Germinal center (tissue), 1 donor: ENCODE results near the gene DNMBP.
"Not testable (repeated sequence)": the region's sequence is repeated elsewhere in the genome, so short reads cannot be mapped to it uniquely, and the experiment has no call there.

Source experiments
- DNase-seq: peaks from one replicate; pipeline ENCODE4 v3.0.0; 2012; ENCODE audit warnings: mixed read lengths, low spot score

Gene DNMBP

GRCh38 chr10:100014071-100014762, 4.5 kb upstream of the DNMBP start:
- peak; percentile 71 for DNase-seq

DNA sequence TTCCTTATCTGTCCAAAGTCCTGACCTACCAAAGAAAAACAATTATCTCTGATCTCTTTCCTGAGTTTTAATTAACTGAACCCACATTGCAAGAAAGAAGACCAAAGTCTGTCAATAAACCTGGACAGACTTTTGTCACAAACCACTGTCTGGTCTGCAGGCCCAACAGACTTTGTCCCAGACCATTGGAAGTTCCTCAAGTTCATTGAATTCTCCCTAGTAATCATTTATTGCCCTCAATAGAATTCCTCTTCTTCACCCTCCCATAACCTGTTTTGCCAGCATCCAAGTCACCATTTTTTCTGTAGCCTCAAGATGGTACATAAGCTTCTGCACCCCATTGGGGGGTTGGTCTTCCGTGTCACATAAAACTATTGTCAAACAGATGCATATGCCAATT, 3.9 kb upstream of the DNMBP start:
- DNase-seq, result no peak

DNA sequence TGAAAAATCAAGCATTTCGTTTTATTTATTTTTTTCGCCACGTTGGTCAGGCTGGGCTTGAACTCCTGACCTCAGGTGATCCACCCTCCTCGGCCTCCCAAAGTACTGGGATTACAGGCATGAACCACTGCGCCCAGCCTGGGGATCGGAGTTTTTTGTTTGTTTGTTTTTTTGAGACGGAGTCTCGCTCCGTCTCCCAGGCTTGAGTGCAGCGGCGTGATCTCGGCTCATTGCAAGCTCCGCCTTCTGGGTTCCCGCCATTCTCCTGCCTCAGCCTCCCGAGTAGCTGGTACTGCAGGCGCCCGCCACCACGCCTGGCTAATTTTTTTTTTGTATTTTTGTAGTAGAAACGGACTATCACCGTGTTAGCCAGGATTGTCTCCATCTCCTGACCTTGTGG, 2.2 kb upstream of the DNMBP start:
- not testable (repeated sequence) for DNase-seq

- DNase-seq, result no peak
Measured at GRCh38 chr10:100009283-100009792, 409 bp downstream of the DNMBP start.

DNA sequence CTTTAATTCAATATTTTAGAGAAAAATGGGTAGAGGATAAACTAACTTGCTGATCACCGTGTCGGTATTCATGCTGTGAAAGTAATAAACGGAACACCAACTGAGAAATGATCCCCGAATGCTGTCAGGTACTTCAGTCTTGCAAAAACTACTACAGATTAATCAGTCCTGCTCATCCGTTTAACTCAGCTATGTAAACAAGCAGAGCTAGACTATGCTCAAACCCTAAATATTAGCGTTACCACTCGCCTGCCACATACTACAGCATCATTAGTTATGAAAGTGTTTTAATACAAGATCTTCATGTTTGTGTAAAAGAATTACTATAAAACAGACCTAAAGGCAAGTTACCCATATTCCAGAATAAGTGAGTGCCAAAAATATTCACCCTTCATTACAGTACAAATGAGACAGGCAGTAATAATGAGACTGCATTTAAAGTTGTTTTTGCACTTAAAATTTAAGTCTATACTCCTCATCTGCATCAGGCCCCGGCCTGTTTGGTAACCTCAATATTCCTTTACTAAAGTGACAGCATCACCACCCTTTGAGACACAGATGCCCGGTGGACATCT, 952 bp downstream of the DNMBP start:
- no peak for DNase-seq

DNA sequence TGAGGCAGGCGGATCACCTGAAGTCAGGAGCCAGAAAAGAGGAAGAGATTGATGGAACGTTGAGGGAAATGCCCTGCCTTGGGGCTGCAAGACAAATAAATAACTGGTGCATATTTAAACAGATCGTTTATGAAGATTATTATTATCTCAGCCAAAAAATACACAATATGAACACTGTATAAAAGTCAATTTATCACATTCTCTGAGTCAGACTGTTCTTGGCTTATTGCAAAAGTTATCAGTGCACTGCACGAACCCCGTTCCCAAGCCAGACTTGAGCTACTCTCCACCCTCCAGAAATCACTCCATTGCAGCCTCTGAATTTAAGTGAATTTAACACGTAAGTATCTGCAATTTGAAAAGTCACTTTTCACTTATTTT, 1.6 kb downstream of the DNMBP start:
- no peak for DNase-seq

DNA sequence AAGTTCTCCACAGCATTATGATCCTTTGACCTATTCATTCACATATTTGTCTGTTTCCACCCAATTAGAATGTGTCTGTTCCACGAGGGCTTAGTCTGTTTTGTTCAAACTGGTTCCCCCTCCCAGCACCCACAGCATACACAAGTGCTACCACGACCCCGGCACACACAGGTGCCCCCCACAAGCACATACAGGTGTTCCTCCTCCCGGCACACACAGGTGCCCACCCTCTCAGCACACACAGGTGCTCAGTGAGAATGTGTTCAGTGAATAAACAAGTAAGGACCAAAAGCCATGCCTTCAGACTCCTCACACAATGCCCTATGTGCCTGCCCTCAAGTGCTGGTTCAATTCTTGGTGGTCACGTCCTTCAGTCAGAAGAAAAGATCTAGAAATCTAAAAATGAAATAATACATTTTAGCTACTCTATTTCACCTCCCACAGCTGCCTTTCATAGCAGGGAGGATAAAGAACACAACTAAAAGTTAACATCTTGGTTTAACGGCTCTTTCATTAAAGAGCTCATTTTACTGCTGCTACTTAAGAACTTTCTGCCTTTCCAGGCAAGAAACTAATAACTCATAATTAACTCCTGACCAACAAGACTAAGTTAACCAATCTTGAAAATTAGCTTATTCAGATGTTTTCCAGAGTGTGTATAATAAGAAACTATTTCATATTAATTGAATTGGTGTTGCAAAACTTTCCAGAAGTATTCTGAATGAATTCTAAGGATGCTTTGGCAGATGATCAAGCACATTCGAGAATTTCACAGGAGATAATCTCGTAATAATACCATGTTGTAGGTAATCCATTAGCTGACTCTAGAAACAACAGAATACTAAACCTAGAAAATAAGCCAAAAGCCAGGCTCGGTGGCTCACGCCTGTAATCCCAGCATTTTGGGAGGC, 2.3 kb downstream of the DNMBP start:
- no peak for DNase-seq

DNA sequence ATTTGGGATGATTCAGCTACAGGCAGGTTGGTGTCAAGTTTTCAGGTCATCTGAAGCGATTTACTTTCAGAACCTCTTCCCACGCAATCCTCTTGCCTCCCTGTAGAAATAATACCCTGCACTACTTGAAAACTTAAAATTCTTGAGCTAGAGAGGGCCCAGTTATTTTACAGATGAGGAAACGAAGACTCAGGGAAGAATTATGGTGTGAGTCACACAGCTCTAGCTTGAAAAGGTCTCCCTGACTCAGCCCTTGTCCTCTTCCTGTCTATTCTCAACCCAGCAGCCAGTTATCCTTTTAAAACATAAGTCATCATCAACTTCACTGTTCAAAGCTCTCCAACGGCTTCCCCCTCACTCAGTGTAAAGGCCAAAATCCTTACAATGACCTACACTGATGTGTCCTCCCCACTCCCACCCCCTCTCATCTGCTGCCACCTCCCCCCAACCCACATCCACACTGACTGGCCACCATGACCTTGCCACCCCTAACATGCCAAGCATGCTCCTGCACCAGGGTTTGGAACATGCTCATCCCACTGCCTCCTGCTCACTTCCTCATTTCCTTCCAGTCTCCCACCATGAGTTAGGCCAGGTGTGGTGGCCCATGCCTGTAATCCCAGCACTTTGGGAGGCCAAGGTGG, 3.4 kb downstream of the DNMBP start:
- no peak for DNase-seq

DNA sequence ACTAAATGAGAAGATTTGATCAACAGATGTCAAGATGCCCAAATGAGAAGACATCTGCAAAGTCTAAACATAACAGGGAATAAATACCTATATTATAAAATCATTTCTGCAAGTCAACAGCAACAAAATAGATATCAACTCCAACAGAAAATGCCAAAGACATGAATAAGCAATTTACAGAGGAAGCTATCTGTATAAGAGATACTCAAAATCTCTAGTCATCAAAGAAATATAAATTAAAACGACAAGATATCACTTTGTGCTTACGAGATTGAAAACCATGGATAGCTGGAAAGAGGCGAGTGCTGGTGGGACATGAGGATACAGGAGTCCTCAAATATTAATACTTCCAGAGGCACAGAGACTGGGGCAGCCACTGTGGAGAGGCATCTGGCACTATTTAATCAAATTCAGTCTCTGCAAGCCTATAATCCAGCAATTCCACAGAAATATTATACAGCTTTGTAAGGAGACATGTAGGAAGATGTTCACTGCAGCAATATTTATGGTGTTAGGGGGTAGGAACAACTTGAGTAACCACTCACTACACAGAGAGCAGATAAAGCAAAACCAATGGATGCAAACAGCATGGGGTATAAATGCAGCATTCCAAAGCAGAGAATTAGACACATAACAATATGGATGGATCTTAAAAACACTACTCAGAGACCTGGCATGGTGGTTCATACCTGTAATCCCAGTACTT, 4.8 kb downstream of the DNMBP start:
- no peak for DNase-seq

DNA sequence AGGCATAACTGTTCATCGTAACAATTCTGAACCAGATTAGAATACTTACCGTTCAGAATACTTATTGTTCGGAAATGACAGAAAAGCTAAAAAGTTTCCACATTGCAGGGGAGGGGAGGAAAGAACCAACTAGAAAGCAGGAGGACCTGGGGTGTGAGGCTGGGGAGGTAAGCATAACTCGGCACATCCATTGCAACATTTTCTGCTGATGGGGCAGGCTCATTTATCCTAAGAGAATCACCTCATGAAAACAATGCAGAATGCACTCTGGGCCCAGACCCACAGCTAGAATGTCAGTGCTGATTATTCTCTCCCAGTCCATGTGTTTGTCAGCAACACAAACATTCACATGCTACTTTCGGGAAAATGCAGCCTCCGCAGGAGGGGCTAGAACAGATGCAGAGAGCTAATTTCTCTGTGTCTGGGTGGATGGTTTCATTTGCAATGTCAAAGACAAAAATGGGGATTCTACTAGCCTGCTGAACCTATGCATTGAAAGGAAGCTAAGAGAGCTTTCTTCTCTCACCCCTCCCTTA, 9.6 kb downstream of the DNMBP start:
- no peak for DNase-seq

DNA sequence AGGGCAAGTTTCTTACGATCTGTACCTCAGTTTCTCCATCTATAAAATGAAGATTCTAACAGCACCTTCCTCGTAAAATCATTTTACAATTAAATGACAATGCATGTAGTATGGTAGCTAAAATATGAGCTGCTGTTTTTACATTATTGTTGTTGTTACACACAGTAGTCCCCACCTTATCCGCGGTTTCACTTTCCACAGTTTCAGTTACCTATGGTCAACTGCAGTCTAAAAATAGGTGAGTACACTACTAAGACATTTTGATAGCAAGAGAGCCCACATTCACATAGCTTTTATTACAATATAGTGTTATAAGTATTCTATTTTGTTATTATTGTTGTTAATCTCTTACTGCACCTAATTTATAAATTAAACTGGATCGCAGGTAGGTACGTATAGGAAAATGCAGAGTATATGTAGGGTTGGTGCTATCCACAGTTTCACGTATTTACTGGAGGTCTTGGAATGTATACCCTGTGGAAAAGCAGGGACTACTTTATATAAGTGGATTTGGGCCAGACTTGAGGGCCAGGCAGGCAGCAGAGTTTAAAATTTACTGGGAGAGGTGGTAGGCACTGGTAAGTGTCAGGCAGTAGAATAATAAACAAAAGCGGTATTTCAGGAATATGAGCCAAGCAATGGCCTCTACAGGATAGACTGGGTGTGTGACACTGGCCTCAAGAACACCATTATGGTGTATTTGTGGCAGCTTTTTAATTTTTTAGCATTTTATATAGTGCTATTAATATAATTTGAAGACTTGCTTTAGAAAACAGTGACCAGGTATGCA, 10.2 kb downstream of the DNMBP start:
- no peak for DNase-seq

DNA sequence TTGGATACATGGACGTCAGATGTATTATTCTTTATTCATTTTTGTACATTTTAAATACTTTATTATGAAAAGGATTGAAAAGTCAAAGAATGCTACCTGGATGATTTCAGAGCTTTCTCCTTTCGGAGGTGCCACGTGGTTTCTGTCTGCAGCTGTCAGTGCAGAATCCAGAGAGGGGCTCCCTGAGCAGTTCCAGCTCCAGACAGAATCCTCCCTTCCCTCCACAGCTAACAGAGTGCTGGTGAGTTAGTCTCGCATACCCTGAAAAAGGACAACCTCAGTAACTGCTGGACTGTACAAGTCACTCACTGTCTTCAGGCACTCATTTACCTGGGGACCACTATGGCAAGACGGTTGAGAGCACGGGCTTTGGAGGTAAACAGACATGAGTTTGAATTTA, 10.9 kb downstream of the DNMBP start:
- DNase-seq, result no peak

DNA sequence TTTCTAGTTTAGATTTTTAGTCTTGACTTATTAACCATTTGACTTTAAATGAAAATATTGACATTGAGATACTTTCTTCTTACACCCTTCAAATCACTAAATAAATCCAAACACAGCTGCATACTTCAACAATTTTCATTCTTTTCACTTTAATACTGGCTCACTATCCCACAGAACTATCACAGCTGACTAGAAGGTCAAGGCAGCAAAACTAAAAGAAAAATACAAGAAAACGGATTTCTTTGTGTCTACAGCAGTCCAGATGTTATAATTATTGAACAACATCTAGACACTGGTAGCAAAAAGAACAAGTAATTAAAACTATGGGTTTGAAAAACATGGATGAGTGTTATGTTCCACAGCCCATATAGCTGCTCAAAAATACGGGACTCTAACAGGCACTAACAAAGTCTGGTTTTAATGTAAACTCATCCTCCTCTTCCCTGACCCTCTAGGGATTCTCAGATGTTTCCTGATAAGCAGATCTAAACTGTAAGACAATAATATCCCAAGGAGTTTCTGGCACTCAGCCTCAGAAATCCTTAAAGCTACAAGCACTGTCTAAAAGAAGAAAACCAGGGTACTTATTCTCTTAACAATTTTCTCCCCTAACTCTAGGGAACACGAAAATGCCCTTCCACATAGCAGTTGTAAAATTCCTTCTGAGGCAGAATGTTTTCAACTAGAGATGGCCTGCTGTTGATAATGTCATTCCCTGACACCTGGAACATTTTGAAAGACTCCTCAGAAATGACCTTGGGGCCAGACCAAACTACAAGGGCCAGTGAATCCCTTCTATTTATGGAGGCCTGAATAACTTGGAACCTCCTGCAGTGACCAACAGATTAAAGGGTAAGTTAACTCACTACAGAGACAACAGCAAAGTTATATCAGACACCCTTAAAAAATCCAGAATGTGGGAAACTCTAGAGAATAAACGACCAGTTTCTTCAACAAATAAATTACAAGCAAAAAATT, 12.8 kb downstream of the DNMBP start:
- no peak for DNase-seq

GRCh38 chr10:99995713-99996112, 14.0 kb downstream of the DNMBP start:
- no peak for DNase-seq

- no peak for DNase-seq
Measured at GRCh38 chr10:99995269-99995668, 14.5 kb downstream of the DNMBP start.

DNA sequence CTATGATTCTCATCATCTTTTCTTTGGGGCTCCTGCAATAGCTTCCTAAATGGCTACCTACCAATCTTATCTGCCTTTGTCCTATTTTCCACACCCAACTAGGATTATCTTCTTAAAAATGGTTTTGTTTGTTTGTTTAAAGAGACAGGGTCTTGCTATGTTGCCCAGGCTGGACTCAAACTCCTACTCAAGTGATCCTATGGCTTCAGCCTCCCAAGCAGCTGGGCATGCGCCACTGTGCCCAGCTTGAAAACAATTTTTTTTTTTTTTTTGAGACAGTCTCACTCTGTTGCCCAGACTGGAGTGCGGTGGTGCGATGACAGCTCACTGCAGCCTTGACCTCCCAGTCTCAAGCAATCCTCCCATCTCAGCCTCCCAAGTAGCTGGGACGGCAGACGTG, 14.9 kb downstream of the DNMBP start:
- no peak for DNase-seq

DNA sequence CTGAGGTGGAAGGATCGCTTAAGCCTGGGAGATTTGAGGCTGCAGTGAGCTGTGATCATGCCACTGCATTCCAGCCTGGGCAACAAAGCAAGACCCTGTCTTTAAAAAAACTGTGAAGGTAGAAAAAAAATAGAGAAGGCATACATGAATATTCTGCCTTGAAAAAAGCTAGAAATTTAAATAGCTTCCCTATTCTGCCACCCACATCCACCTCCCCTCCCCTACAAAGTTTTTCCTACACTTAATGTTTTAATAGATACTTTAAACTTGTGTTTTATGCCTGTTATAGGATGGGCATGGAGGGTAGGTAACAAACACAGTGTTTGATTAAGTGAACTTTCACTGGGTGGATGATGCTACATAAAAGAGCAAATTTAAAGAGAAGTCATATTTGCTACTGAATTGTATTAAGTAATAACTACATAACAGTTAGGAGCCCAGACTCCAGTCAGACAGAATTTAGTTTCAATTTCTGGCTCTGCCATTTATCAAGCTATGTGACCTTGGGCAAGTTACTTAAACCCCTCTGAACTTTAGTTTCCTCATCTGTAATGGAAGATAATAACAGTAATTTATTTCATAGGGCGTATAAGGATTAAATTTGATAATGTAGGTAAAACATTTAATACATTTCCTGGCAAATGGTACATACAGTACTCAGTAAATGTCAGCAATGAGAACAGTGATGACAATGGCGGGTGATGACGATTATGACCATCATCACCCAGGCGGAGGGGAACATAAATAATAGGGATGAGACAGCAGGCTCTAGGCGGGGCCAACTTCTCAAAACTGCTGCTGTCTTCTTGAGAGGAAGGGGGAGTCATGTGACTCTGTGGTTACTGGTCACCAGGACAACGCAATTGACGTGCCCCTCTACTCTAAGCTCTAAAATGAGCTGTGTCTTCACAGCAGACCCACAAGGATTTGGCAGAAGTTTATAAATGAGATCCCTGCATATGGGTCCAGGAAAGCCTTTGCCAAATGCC, 15.8 kb downstream of the DNMBP start:
- DNase-seq, result peak; percentile 71

GRCh38 chr10:99985637-99986036, 24.1 kb downstream of the DNMBP start:
- not testable (repeated sequence) for DNase-seq
